Measurements from ENCODE around the gene GCN1. TPM values are rescaled to one million over a fixed set of nuclear protein-coding genes. Genes with fewer than 3 reads are reported as not detected.

The GCN1 gene
- total RNA-seq, 3 donors from 2014 or later, result 74.6 to 108 (median 76.7) TPM

- Histone ChIP-seq H3K4me1 (ENCODE audit: low read depth) (peaks cover 63% of the 10 kb centered on the region), H3K36me3 (ENCODE audit: low read depth) (no peaks in the 10 kb centered on the region), H3K9me3 (no peaks in the 10 kb centered on the region), H3K4me3 (no peak overlapping the region)
- no peak for TF ChIP-seq CTCF (IDR thresholded peaks at IDR 0.05)
- ATAC-seq (no peak), DNase-seq (no peak)
- intact Hi-C loops (cut with DNase I, micrococcal nuclease), result loop anchor here (2.0 to 5.0 kb wide), 2 partner anchors 39 to 40 kb away; partner anchors contain the start of gene PXN (in 1 of the 2)
Observed at GRCh38 chr12:120227233-120228040, 32.9 kb upstream of the GCN1 start.

- peaks cover 50% of the 10 kb centered on the region for H3K4me1 ChIP-seq (ENCODE audit: low read depth)
- peaks cover 5% of the 10 kb centered on the region for H3K36me3 ChIP-seq (ENCODE audit: low read depth)
- H3K4me3 ChIP-seq, result peak overlapping the region; percentile 13
- ATAC-seq, result peak; percentile 70
- DNase-seq, result peak; percentile 88 to 90 (median 88)
- peak; percentile 16 for TF ChIP-seq CTCF (IDR thresholded peaks at IDR 0.05)
- intact Hi-C loops (cut with DNase I, micrococcal nuclease), result loop anchor here in 1 of 2 donors (5.0 kb wide), 1 partner anchor 41 kb away; the partner anchor contains the start of gene PXN
- no peaks in the 10 kb centered on the region for H3K9me3 ChIP-seq
Observed at GRCh38 chr12:120225852-120226640, 31.5 kb upstream of the GCN1 start.

- H3K4me1 ChIP-seq (ENCODE audit: low read depth), result peaks cover 41% of the 10 kb centered on the region
- peak overlapping the region; percentile 13 for H3K4me3 ChIP-seq
- TF ChIP-seq CTCF (IDR thresholded peaks at IDR 0.05), result no peak
- peaks cover 14% of the 10 kb centered on the region for H3K36me3 ChIP-seq (ENCODE audit: low read depth)
- intact Hi-C loops (cut with DNase I, micrococcal nuclease), result loop anchor here in 1 of 2 donors (5.0 kb wide), 1 partner anchor 42 kb away; the partner anchor contains the start of gene PXN
- DNase-seq (peak in 2 of 3 donors; percentile 41 to 59), ATAC-seq (peak; percentile 27)
- H3K9me3 ChIP-seq, result no peaks in the 10 kb centered on the region
Observed at GRCh38 chr12:120225200-120225558, 30.7 kb upstream of the GCN1 start.

GRCh38 chr12:120224304-120225199, 30.0 kb upstream of the GCN1 start:
- Histone ChIP-seq H3K4me3 (peak overlapping the region; percentile 13), H3K4me1 (ENCODE audit: low read depth) (peaks cover 35% of the 10 kb centered on the region), H3K36me3 (ENCODE audit: low read depth) (peaks cover 17% of the 10 kb centered on the region), H3K9me3 (no peaks in the 10 kb centered on the region)
- ATAC-seq, result peak; percentile 69
- intact Hi-C loops (cut with DNase I, micrococcal nuclease), result loop anchor here in 1 of 2 donors (5.0 kb wide), 1 partner anchor 43 kb away; the partner anchor contains the start of gene PXN
- DNase-seq, result peak; percentile 86 to 90 (median 87)
- TF ChIP-seq CTCF (IDR thresholded peaks at IDR 0.05), result no peak
